HG02798 (cell line): ENCODE results near the gene CENPP.

ENCODE experiments used
- ATAC-seq: cut with Tn5 transposase; IDR thresholded peaks from one replicate; pipeline ENCODE4 v1.9.1; 2021; ENCODE audit warnings: mild to moderate bottlenecking; ENCODE audit not compliant: unreplicated experiment, poor library complexity

CENPP gene

DNA sequence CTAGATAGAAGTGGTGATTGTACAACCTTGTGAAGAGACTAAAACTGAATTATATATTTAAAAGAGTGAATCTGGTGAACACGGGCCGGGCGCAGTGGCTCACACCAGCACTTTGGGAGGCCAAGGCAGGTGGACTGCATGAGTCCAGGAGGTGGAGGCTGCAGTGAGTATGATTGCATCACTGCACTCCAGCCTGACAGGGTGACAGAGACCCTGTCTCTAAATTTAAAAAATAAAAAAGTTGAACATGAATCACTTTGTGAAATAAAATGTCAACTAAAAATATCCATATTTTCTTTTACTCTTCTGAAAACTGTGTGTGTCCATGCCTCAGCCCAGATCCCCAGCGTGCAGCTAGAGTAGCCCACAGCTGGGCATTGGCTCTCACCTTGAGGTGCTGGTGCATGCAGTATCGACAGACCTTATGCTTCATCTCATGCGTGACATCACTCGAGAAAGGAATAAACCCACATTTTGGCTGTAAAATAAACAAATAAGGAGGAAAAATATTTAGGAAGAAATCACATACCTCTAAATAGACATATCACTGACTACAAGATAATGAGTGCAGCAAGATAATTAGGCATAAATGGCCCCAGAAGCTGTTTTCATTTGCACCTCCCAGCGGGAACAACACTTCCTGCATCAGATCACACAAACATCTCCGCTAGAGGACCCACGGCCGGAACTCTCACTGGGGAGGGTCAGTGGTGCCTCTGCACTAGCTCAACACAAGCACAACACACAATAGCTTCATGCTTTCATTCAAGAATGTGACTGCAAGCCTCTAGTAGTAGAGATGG, 322.1 kb downstream of the CENPP start:
- no peak for ATAC-seq

GRCh38 chr9:92648474-92648971, 322.8 kb downstream of the CENPP start:
- no peak for ATAC-seq

GRCh38 chr9:92649007-92649406, 323.3 kb downstream of the CENPP start:
- ATAC-seq = no peak

DNA sequence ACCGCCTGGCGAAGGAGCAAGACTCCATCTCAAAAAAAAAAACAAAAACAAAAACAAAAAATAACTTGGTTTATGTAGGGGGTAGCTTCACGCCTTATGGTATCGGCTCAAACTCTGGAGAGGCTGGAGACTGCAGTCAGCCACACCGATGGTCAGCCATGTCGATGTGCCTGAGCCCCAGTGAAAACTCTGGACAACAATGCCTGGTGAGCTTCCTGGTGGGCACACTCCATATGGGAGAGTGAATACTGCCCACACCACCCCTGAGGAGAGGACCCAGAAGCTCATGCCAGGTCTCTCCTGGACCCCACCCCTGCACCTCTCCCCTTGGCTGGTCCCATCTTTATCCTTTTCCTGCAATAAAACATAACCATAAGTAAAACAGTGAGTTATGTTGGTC, 324.5 kb downstream of the CENPP start:
- no peak for ATAC-seq

- no peak for ATAC-seq
Observed at GRCh38 chr9:92650839-92651621, 325.3 kb downstream of the CENPP start.

GRCh38 chr9:92652461-92652860, 326.7 kb downstream of the CENPP start:
- no peak for ATAC-seq

DNA sequence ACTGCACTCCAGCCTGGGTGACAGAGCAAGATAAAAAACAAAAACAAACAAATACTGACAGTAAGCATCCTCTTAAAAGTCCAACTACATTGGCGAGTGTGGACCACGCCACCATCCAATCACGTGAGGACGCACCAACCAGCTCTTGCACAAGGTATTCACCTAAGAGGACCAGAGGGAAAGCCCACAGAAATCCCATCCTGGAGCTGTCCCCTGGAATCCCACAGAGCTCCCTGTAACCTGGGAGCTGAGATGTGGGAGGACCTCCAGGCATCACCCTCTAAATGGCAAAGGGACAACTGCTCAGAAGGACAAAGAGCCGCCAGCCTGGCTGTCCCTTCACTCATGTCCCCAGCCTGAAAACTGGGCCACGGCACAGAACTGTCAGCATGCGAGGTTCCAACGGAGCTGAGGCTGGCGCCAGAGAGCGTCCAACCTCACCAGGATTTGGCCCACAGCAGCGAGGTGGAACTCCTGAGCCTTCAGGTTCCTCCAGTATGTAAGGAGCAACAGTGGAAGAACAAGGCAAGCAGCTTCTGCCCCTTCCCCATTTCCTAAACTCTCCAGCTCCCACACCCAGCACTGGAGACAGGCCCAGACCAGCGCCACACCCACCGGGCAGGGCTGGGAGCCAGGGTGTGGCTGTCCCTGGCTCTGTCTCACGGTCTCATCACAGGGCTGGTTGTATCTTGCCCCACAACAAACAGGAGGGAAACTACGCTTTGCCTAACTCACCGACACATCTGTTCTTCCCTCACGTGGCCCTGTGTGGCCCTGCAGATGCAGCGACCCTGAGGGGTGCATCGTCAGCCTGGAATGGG, 328.9 kb downstream of the CENPP start:
- no peak for ATAC-seq

GRCh38 chr9:92655366-92655765, 329.6 kb downstream of the CENPP start:
- ATAC-seq = no peak

GRCh38 chr9:92655896-92656536, 330.3 kb downstream of the CENPP start:
- no peak for ATAC-seq

- no peak for ATAC-seq
Observed at GRCh38 chr9:92656537-92656925, 330.8 kb downstream of the CENPP start.

DNA sequence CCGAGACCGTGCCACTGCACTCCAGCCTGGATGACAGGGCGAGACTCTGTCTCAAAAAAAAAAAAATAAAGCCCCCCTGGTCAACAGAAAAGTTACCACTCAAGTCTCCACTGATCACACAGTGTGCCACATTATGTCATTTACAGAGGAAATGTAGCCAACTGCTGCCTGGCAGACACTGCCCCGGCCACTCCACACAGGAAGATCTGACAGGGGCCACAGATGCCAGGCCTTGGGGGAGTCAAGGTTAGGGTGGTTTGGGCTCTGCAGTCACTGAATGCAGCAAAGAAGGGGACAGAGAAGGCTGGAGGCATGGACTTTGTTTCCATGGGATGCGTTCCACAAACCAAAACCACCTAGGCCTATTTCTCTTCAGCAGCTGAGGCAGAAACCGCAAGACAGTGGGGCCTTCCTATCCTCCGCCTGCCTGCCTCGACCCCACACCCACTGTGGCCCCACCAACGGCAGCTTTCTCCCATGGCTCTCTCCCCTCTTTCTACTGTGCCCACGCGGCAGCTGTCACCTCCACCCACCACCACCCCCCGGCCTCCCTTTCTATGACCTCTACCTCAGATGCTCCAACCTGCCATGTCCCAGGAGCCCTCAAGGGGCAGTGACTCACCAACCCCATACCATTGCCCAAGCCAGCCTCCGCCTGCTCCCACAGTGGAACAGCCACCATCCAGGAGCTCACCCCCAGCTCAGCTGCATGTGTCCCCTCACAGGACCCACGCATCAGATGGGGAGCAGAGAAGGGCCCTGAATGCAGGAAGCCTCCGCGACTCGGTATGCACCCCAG, 331.7 kb downstream of the CENPP start:
- no peak for ATAC-seq

DNA sequence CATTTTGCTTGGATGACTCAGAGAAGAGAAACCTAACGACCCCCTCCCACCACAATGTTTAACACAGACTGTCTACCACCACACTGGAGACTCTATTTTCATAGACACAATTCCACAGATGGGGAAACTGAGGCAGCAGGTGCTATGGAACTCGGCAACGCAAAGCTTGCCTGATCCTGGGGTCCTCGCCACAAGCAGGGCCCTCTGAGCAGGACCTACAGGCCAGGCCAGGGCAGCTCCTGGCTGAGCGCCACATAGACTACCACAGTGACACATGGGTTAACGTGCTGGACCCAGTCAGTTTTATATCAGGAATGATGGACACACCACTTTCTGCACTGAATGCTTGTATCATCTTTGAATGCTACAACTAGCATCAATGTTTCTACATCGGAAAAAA, 332.4 kb downstream of the CENPP start:
- ATAC-seq = no peak

DNA sequence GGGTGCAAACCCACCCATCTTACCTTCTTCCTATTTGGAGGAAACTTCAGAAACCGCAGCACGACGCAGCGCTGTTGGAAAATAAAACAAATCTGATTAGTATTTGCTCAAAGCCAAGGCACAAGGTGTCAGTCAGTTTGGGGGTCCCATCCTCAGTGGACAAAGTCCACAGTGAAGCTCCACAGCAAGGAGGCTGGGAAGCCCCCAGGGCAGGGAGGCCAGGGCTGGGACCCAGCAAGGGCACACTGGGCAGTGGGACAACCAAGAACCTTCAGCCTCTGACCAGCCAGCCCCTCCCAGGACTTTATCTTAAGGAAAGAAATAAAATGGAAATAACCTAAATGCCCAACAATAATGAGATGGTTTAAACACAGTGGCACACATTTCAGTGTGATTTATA, 332.9 kb downstream of the CENPP start:
- no peak for ATAC-seq

GRCh38 chr9:92659601-92660000, 333.8 kb downstream of the CENPP start:
- no peak for ATAC-seq

DNA sequence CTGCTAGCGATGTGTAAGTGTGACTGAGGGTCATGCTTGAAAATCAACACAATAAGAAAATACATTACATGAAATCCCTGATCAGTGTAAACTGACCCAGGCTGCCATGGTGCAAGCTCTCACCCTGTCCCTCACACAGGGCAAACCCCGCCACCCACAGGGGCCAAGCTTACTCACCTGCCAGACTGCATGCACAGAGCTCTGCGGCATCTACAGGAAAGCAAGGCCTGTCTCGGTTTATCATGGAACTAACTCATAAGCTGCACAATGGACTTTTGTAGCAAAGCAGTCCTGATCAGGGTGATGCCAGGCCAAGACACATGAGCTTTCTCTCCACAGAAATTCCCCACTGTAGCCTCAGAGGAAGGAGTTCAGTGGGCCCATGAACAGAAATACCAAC, 334.5 kb downstream of the CENPP start:
- no peak for ATAC-seq

- ATAC-seq = no peak
Observed at GRCh38 chr9:92661127-92661526, 335.4 kb downstream of the CENPP start.

DNA sequence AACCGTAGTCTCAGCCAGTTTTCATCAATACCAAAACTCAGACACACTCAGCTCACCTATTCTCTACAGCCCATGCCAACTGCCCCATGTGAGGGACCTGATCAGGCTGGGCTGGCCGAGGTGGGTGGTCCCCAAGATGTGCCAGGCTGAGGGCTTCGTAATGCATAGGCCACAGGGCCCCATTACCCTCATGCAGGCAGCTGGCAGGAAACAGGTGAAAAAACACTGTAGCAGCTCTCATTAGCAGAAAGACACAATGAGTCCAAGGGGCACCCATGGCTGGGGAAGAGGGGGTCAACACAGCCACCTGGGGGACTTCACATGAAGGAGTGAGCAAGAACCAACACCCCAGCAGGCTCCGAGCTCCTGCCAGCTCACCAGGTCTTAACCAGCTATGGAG, 336.0 kb downstream of the CENPP start:
- ATAC-seq = no peak

GRCh38 chr9:92663126-92663525, 337.4 kb downstream of the CENPP start:
- ATAC-seq = no peak

- no peak for ATAC-seq
Observed at GRCh38 chr9:92663951-92664350, 338.2 kb downstream of the CENPP start.
